Erythroblast (primary cell): ENCODE data around the gene BMP7.

Experiments
- GATA1 ChIP-seq: IDR thresholded peaks from 2 replicates; pipeline ENCODE4 v1.6.1; 2011; ENCODE audit warnings: low read depth, mild to moderate bottlenecking, control low read depth, low read length, moderate library complexity
- POLR2A ChIP-seq: IDR thresholded peaks from 2 replicates; pipeline ENCODE4 v1.6.1; 2011; ENCODE audit warnings: mild to moderate bottlenecking, low read length

GRCh38 chr20:57313230-57313629 lies 46.8 kb upstream of the BMP7 start:
- TF ChIP-seq POLR2A = no peak
- TF ChIP-seq GATA1 = no peak
